NOMO-1 treated with DMSO at 0.1 percent for 48 hours (cell line): ENCODE data around the gene TRAK2.

Source experiments
- DNase-seq: peaks from one replicate; lab custom pipeline; 2025; ENCODE audit not compliant: unreplicated experiment; lab: John Stamatoyannopoulos, UW

The TRAK2 gene

GRCh38 chr2:201363857-201364560, 87.2 kb downstream of the TRAK2 start:
- DNase-seq: peak; percentile 70

- DNase-seq: no peak
Observed at GRCh38 chr2:201362396-201362795, 88.9 kb downstream of the TRAK2 start.

- DNase-seq: no peak
Observed at GRCh38 chr2:201361078-201361733, 90.1 kb downstream of the TRAK2 start.

- DNase-seq: no peak
Observed at GRCh38 chr2:201360256-201360655, 91.0 kb downstream of the TRAK2 start.

- no peak for DNase-seq
Observed at GRCh38 chr2:201358684-201359083, 92.6 kb downstream of the TRAK2 start.

- no peak for DNase-seq
Observed at GRCh38 chr2:201357221-201357620, 94.0 kb downstream of the TRAK2 start, which contains the start of gene FLACC1. Gene FLACC1, minus strand, starts transcription at chr2:201357345. Its CDS starts 5,941 bp downstream, at chr2:201351404.

- DNase-seq: no peak
Observed at GRCh38 chr2:201353116-201353515, 98.1 kb downstream of the TRAK2 start.

GRCh38 chr2:201350879-201351278, 100.4 kb downstream of the TRAK2 start:
- DNase-seq: no peak

GRCh38 chr2:201349601-201350000, 101.7 kb downstream of the TRAK2 start:
- no peak for DNase-seq

- no peak for DNase-seq
Observed at GRCh38 chr2:201348758-201349157, 102.5 kb downstream of the TRAK2 start.

GRCh38 chr2:201347138-201347537, 104.1 kb downstream of the TRAK2 start:
- DNase-seq: no peak

- no peak for DNase-seq
Observed at GRCh38 chr2:201345625-201346213, 105.5 kb downstream of the TRAK2 start.

GRCh38 chr2:201344663-201345366, 106.4 kb downstream of the TRAK2 start:
- no peak for DNase-seq

- no peak for DNase-seq
Observed at GRCh38 chr2:201343559-201343958, 107.7 kb downstream of the TRAK2 start.

GRCh38 chr2:201342923-201343322, 108.3 kb downstream of the TRAK2 start:
- DNase-seq: no peak

- no peak for DNase-seq
Observed at GRCh38 chr2:201329409-201329808, 121.8 kb downstream of the TRAK2 start.

GRCh38 chr2:201327678-201328077, 123.6 kb downstream of the TRAK2 start:
- no peak for DNase-seq
